ENCODE data around the gene C15orf39.

DNA sequence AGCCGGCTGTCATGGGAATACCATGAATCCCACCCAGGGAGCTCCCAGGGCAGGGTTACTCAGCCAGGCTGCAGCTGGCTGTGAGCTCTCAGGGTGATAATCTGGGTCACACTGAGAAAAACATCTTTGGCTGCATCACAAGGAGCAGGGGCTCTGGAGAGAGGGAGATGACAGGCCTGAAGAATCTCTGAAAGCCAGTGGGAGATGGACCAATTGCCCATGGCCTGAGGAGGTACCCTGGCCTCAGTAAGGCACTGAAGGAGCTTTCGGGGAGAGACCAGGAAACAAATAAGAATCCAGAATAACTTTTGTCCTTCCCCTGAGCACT lies 28.3 kb downstream of the C15orf39 start:
- TF ChIP-seq, protein P1, sequence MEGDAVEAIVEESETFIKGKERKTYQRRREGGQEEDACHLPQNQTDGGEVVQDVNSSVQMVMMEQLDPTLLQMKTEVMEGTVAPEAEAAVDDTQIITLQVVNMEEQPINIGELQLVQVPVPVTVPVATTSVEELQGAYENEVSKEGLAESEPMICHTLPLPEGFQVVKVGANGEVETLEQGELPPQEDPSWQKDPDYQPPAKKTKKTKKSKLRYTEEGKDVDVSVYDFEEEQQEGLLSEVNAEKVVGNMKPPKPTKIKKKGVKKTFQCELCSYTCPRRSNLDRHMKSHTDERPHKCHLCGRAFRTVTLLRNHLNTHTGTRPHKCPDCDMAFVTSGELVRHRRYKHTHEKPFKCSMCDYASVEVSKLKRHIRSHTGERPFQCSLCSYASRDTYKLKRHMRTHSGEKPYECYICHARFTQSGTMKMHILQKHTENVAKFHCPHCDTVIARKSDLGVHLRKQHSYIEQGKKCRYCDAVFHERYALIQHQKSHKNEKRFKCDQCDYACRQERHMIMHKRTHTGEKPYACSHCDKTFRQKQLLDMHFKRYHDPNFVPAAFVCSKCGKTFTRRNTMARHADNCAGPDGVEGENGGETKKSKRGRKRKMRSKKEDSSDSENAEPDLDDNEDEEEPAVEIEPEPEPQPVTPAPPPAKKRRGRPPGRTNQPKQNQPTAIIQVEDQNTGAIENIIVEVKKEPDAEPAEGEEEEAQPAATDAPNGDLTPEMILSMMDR (IDR thresholded peaks at IDR 0.05), result no peak
- no peak for TF ChIP-seq ZFX (IDR thresholded peaks at IDR 0.05; ENCODE audit: borderline replicate concordance)
